Measurements from ENCODE around the gene SIX3. TPM values are rescaled to one million over a fixed set of nuclear protein-coding genes. Genes with fewer than 3 reads are reported as not detected.

Gene SIX3
- total RNA-seq, 2 experiments from 2014 or later: not detected

- Mint-ChIP-seq H3K27me3 (peaks cover 84% of the 10 kb centered on the region), H3K4me1 (peaks cover 32% of the 10 kb centered on the region), H3K4me3 (no peak overlapping the region), H3K36me3 (ENCODE audit: low read depth) (no peaks in the 10 kb centered on the region), H3K9me3 (ENCODE audit: low read depth) (no peaks in the 10 kb centered on the region), H3K27ac (no peak overlapping the region)
- POLR2A ChIA-PET: no interaction called here
- no peak for DNase-seq
- intact Hi-C loops (cut with DNase I, micrococcal nuclease): loop anchor here in 1 of 2 experiments (2.0 kb wide), 1 partner anchor 15 kb away; no protein-coding TSS in a partner anchor
- no peak for ATAC-seq
- CTCF ChIA-PET: interaction anchor here (0.7 to 1.6 kb wide), 3 partner anchors 36 to 597 kb away, joined by 3 to 4 read pairs (median 3); no protein-coding TSS in a partner anchor
These were observed 4.3 kb downstream of the SIX3 start for GRCh38 chr2:44945676-44946371.

- ATAC-seq (no peak), DNase-seq (no peak)
- no peaks in the 10 kb centered on the region for H3K36me3 Mint-ChIP-seq (ENCODE audit: low read depth)
- H3K27me3 Mint-ChIP-seq: peaks cover 85% of the 10 kb centered on the region
- intact Hi-C loops (cut with DNase I, micrococcal nuclease): loop anchor here in 1 of 2 experiments (2.0 kb wide), 1 partner anchor 16 kb away; no protein-coding TSS in a partner anchor
- H3K9me3 Mint-ChIP-seq (ENCODE audit: low read depth): no peaks in the 10 kb centered on the region
- POLR2A ChIA-PET: no interaction called here
- CTCF ChIA-PET: interaction anchor here (0.6 to 1.6 kb wide), 5 partner anchors 9 to 598 kb away, joined by 3 to 5 read pairs (median 4); no protein-coding TSS in a partner anchor
- no peak overlapping the region for H3K4me3 Mint-ChIP-seq
- no peak overlapping the region for H3K27ac Mint-ChIP-seq
- peaks cover 29% of the 10 kb centered on the region for H3K4me1 Mint-ChIP-seq
These were observed 5.0 kb downstream of the SIX3 start for GRCh38 chr2:44946372-44947027.

- Mint-ChIP-seq H3K27ac (no peak overlapping the region), H3K4me1 (peaks cover 26% of the 10 kb centered on the region), H3K4me3 (no peak overlapping the region), H3K27me3 (peaks cover 81% of the 10 kb centered on the region), H3K36me3 (ENCODE audit: low read depth) (no peaks in the 10 kb centered on the region), H3K9me3 (ENCODE audit: low read depth) (no peaks in the 10 kb centered on the region)
- CTCF ChIA-PET: interaction anchor here (0.6 to 1.6 kb wide), 5 partner anchors 9 to 467 kb away, joined by 3 to 5 read pairs (median 4); no protein-coding TSS in a partner anchor
- ATAC-seq (no peak), DNase-seq (no peak)
- intact Hi-C loops (cut with DNase I, micrococcal nuclease): loop anchor here in 1 of 2 experiments (2.0 kb wide), 1 partner anchor 16 kb away; no protein-coding TSS in a partner anchor
- POLR2A ChIA-PET: no interaction called here
These were observed 5.5 kb downstream of the SIX3 start for GRCh38 chr2:44947028-44947375.

DNA sequence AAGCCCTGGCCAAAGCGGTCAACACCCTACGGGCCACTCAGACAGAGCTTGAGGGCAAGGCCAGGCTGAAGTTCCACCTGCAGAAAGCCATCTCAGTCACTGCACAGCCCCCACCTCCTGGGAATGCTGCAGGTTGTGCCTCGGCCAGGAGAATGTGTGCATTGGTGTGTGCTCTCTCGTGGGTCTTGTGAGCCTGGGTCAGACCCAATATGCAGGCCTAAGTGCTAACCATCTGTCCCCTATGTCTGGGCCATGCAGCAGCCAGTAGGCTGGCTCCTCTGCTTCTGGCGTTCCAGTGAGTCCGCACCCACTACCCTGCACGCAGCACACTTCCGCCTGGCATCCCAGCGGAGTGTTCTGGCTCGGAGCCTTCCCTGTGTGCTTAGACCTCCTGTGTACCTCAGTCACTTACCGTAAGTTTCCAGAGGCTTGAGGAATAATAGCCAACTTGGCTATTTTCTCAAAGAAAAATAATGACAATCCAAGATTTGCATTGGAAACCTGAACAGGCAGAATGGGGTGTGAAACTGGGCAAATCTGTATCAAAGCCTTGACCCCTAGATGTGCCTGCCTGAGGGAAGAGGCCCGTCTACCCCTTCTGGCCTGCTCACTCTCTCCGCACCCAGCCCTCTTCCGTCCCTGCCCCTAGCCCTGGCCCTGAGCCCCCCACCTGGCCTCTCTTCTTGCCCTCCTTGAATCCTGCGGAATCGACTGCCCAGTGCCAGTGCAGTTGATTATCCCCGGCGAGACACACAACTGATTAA is 7.2 kb downstream of the SIX3 start:
- Mint-ChIP-seq H3K27me3 (peaks cover 77% of the 10 kb centered on the region), H3K4me3 (no peak overlapping the region), H3K4me1 (peaks cover 19% of the 10 kb centered on the region), H3K36me3 (ENCODE audit: low read depth) (no peaks in the 10 kb centered on the region), H3K9me3 (ENCODE audit: low read depth) (no peaks in the 10 kb centered on the region), H3K27ac (no peak overlapping the region)
- DNase-seq: no peak
- ChIA-PET POLR2A (no interaction called here), CTCF (no interaction called here)
- intact Hi-C loops (cut with DNase I, micrococcal nuclease): no loop called here
- ATAC-seq: no peak

DNA sequence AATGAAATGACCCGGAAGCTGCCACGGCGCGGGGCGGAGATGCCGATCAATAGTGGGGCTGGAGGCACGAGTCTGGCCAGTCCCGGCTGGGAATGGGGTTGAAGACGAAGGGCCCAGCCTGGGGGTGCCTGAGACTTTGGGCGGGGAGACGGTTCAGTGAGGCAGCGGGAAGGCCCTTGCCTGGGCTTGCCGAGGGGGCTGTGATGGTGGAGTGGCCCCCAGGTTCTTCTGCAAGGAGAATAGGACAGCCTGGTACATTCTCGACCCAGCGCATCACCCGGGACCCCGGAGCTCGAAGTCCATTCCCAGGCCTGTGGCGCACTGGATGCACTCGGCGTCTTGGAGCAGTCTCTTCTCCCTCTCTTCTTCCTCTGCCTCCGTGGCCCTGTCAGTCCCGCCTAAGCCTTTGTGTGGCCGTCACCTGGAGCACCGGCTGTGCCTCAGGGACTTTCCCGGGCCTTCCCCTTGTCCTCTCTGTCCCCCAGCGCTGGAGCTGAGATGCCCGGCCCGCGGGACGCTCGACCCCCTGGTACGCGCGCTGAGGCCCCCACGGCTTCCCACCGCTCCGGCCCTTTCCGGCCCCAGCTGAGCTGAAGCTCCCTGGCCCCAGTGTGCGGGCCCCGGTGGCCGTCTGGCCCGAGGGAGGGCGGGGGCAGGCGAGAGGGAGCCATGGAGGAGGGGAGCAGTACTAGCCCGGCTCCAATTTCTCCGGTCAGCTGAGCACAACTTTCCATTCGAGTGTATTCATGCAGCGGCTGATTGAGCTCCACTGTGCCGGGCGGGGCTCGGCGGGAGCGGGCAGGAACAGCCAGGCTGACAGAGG is 8.0 kb downstream of the SIX3 start:
- intact Hi-C loops (cut with DNase I, micrococcal nuclease): loop anchor here (2.0 to 5.0 kb wide), 3 partner anchors 17 to 707 kb away; no protein-coding TSS in a partner anchor
- Mint-ChIP-seq H3K9me3 (ENCODE audit: low read depth) (no peaks in the 10 kb centered on the region), H3K36me3 (ENCODE audit: low read depth) (no peaks in the 10 kb centered on the region), H3K27me3 (peaks cover 80% of the 10 kb centered on the region), H3K4me1 (peaks cover 19% of the 10 kb centered on the region), H3K4me3 (no peak overlapping the region), H3K27ac (no peak overlapping the region)
- ChIA-PET POLR2A (no interaction called here), CTCF (interaction anchor here (0.6 to 0.8 kb wide), 2 partner anchors 22 to 223 kb away, joined by 3 read pairs; no protein-coding TSS in a partner anchor)
- no peak for DNase-seq
- no peak for ATAC-seq

DNA sequence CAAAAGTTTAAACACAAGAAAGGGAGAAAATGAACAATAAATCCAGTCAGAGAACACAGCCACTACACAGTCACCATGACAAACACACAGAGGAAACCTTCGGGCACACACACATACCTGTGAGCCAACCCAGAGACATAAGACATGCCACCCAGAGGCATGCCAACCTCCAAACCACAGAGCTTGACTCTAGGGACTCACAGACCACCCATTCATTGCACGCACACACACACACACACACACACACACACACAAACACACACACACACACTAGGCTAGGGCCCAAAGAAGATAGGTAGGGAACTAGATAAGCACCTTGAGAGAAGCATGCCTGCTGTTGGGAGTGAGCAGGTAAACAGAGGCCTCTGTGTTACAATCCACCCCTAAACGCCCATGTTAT is 9.1 kb downstream of the SIX3 start:
- Mint-ChIP-seq H3K27ac (no peak overlapping the region), H3K27me3 (peaks cover 76% of the 10 kb centered on the region), H3K4me1 (peaks cover 18% of the 10 kb centered on the region), H3K9me3 (ENCODE audit: low read depth) (no peaks in the 10 kb centered on the region), H3K36me3 (ENCODE audit: low read depth) (no peaks in the 10 kb centered on the region), H3K4me3 (no peak overlapping the region)
- intact Hi-C loops (cut with DNase I, micrococcal nuclease): loop anchor here (2.0 to 5.0 kb wide), 3 partner anchors 18 to 708 kb away; no protein-coding TSS in a partner anchor
- DNase-seq: no peak
- ATAC-seq: no peak
- ChIA-PET CTCF (interaction anchor here (0.5 to 1.2 kb wide), 3 partner anchors 49 to 487 kb away, joined by 3 read pairs; no protein-coding TSS in a partner anchor), POLR2A (no interaction called here)

DNA sequence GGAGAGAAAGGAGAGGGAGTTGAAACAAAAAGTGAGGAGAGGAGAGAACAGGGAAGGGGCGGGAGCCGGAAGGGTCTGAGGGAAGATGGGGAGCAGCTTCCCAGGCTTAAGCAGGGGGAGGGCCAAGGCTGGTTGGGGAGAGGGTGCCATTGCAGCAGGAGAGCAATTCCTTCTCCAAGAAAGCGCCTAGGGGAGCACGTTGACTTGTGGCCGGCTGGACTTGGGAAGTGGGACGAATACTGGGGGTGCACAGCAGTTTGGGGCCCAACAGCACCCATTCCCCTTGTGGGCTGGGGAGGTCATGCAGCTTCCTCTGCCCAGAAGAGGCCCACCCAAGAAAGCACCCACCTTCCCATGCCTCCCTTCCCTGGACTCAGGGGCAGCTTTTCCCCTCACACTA is 9.6 kb downstream of the SIX3 start:
- ChIA-PET POLR2A (no interaction called here), CTCF (interaction anchor here (1.0 to 1.3 kb wide), 5 partner anchors 19 to 706 kb away, joined by 3 read pairs; no protein-coding TSS in a partner anchor)
- no peak overlapping the region for H3K27ac Mint-ChIP-seq
- ATAC-seq: no peak
- no peaks in the 10 kb centered on the region for H3K36me3 Mint-ChIP-seq (ENCODE audit: low read depth)
- H3K9me3 Mint-ChIP-seq (ENCODE audit: low read depth): no peaks in the 10 kb centered on the region
- DNase-seq: no peak
- H3K4me1 Mint-ChIP-seq: peaks cover 18% of the 10 kb centered on the region
- intact Hi-C loops (cut with DNase I, micrococcal nuclease): loop anchor here (2.0 to 5.0 kb wide), 3 partner anchors 18 to 709 kb away; no protein-coding TSS in a partner anchor
- peaks cover 76% of the 10 kb centered on the region for H3K27me3 Mint-ChIP-seq
- H3K4me3 Mint-ChIP-seq: no peak overlapping the region

- ATAC-seq: no peak
- no peaks in the 10 kb centered on the region for H3K36me3 Mint-ChIP-seq (ENCODE audit: low read depth)
- H3K9me3 Mint-ChIP-seq (ENCODE audit: low read depth): no peaks in the 10 kb centered on the region
- DNase-seq: no peak
- H3K27me3 Mint-ChIP-seq: peaks cover 76% of the 10 kb centered on the region
- intact Hi-C loops (cut with DNase I, micrococcal nuclease): loop anchor here (1.0 to 5.0 kb wide), 5 partner anchors 10 to 709 kb away; partner anchors contain the start of gene SIX3 (in 1 of the 2)
- ChIA-PET CTCF (interaction anchor here (1.0 to 1.3 kb wide), 5 partner anchors 20 to 706 kb away, joined by 3 read pairs; no protein-coding TSS in a partner anchor), POLR2A (no interaction called here)
- no peak overlapping the region for H3K27ac Mint-ChIP-seq
- H3K4me3 Mint-ChIP-seq: no peak overlapping the region
- peaks cover 18% of the 10 kb centered on the region for H3K4me1 Mint-ChIP-seq
These were observed 10.2 kb downstream of the SIX3 start for GRCh38 chr2:44951714-44952113.

DNA sequence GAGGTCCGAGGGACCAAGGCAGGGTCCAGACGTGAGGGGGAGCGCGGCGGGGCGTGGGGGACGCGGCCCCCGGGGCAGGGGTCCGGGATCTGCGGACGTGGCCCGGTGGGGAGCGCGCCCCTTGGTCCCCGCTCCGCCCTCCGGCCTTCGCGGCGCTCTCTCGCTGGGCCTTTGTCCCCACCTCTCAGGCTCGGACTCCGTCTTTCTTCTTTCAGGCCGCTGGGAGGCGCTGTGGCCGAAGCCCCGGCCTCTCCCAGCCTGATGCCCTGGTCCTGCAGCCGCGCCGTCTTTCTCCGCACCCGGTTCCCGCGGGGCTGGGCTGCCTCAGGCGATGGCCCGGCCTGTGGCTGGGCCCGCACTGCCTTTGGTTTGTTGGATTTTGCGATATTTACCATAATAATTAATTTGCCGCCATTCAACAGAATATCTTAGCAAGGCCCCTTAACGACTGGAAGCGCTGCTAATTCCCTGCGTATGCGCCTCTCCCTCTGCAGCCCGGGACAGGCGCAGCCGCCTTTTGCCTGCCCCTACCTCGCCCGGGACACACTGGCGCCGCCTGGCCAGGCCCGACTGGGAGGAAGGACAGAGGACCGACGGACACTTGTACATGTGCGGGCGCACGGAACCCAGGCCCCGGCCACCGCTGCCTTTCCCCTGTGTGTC is 10.8 kb downstream of the SIX3 start:
- intact Hi-C loops (cut with DNase I, micrococcal nuclease): loop anchor here (1.0 to 5.0 kb wide), 4 partner anchors 11 to 710 kb away; partner anchors contain the start of gene SIX3 (in 1 of the 2)
- peak; percentile 82 for ATAC-seq
- Mint-ChIP-seq H3K27ac (no peak overlapping the region), H3K4me3 (peak overlapping the region; percentile 34), H3K4me1 (peaks cover 18% of the 10 kb centered on the region), H3K9me3 (ENCODE audit: low read depth) (no peaks in the 10 kb centered on the region), H3K27me3 (peaks cover 73% of the 10 kb centered on the region), H3K36me3 (ENCODE audit: low read depth) (no peaks in the 10 kb centered on the region)
- ChIA-PET POLR2A (no interaction called here), CTCF (interaction anchor here (0.6 to 1.3 kb wide), 7 partner anchors 20 to 908 kb away, joined by 3 to 6 read pairs (median 3); no protein-coding TSS in a partner anchor)
- DNase-seq: peak; percentile 72
